SU-DHL-6 (cell line): ENCODE data around the gene APOL2.

Source experiments
- EZH2phosphoT487 ChIP-seq: fragments of 200-600 bp; sonication (generic), shearing (Covaris generic); conservative IDR thresholded peaks from 2 replicates; pipeline ENCODE4 v1.6.1; 2018; ENCODE audit warnings: mild to moderate bottlenecking, antibody characterized with exemption, low read length, moderate library complexity, mixed read lengths
- TF ChIP-seq, protein P1 (sequence below): fragments of 200-600 bp; sonication (generic); IDR thresholded peaks from one replicate; pipeline ENCODE4 v1.5.1; 2017; ENCODE audit warnings: antibody characterized with exemption, mild to moderate bottlenecking, low read length, moderate library complexity; ENCODE audit not compliant: insufficient read depth, poor library complexity, severe bottlenecking

GRCh38 chr22:36196254-36197064 lies 42.9 kb downstream of the APOL2 start:
- TF ChIP-seq, protein P1, sequence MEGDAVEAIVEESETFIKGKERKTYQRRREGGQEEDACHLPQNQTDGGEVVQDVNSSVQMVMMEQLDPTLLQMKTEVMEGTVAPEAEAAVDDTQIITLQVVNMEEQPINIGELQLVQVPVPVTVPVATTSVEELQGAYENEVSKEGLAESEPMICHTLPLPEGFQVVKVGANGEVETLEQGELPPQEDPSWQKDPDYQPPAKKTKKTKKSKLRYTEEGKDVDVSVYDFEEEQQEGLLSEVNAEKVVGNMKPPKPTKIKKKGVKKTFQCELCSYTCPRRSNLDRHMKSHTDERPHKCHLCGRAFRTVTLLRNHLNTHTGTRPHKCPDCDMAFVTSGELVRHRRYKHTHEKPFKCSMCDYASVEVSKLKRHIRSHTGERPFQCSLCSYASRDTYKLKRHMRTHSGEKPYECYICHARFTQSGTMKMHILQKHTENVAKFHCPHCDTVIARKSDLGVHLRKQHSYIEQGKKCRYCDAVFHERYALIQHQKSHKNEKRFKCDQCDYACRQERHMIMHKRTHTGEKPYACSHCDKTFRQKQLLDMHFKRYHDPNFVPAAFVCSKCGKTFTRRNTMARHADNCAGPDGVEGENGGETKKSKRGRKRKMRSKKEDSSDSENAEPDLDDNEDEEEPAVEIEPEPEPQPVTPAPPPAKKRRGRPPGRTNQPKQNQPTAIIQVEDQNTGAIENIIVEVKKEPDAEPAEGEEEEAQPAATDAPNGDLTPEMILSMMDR: no peak
- no peak for TF ChIP-seq EZH2phosphoT487
